Adrenal gland (tissue), 5 donors: ENCODE measurements around the gene DEGS2.

Source experiments
- CTCF ChIP-seq, 6 experiments: fragments of 450-650 bp in 4 of 6; fragments of 200-600 bp in 2 of 6; sonication (generic) in 1 of 6; IDR thresholded peaks; 1 replicate in 5 of 6; 2 replicates in 1 of 6; pipeline versions ENCODE4 v1.5.1 to v1.8.0; 2016 to 2021; ENCODE audit warnings: antibody characterized with exemption in 6 of 6, mild to moderate bottlenecking in 2 of 6, moderate library complexity in 1 of 6
- POLR2A ChIP-seq, 2 donors: fragments of 450-650 bp; IDR thresholded peaks; one replicate each; pipeline ENCODE4 v1.6.1; 2017; ENCODE audit warnings: antibody characterized with exemption in 2 of 2, mild to moderate bottlenecking in 2 of 2, moderate library complexity in 1 of 2
- donor health status: DM: no; HTN: no; CAD: no.

- TF ChIP-seq CTCF (IDR thresholded peaks at IDR 0.05) (no peak), POLR2A (IDR thresholded peaks at IDR 0.05) (no peak)
These were observed 12.2 kb downstream of the DEGS2 start for GRCh38 chr14:100147181-100147631.
